MG63 (cell line): ENCODE data around the gene MAP3K2. TPM values are rescaled to one million over a fixed set of nuclear protein-coding genes. Genes with fewer than 3 reads are reported as not detected.
A peak's percentile ranks its signal among the peaks of the same experiment; 100 is the strongest.
"Not testable (repeated sequence)": the region's sequence is repeated elsewhere in the genome, so short reads cannot be mapped to it uniquely, and the experiment has no call there.

Experiments
- DNase-seq: peaks from one replicate; pipeline ENCODE4 v3.0.0-alpha.2; 2020
- H3K27me3 ChIP-seq: fragments of 250-450 bp; sonication (Bioruptor Pico); 2 replicates; pipeline ENCODE4 v1.5.1; 2020; ENCODE audit warnings: mild to moderate bottlenecking, moderate library complexity
- H3K36me3 ChIP-seq: fragments of 250-450 bp; sonication (Bioruptor Pico); 2 replicates; pipeline ENCODE4 v1.5.1; 2020; ENCODE audit warnings: mild to moderate bottlenecking, moderate library complexity
- H3K4me3 ChIP-seq: fragments of 250-450 bp; sonication (Bioruptor Pico); 2 replicates; pipeline ENCODE4 v1.5.1; 2020; ENCODE audit warnings: mild to moderate bottlenecking, moderate library complexity
- H3K9me3 ChIP-seq: fragments of 250-450 bp; sonication (Bioruptor Pico); 2 replicates; pipeline ENCODE4 v1.5.1; 2020; ENCODE audit warnings: mild to moderate bottlenecking, moderate library complexity
- total RNA-seq: library from RNA; depleted of rRNA; stranded (reverse); fragments of >200 nt; shearing (Covaris generic); gene quantifications from 2 replicates; pipeline ENCODE4 v1.2.3, GENCODE V29; 2014; ENCODE audit warnings: low replicate concordance

Gene MAP3K2
- total RNA-seq, 1 experiment from 2014 or later: 10.6 TPM

DNA sequence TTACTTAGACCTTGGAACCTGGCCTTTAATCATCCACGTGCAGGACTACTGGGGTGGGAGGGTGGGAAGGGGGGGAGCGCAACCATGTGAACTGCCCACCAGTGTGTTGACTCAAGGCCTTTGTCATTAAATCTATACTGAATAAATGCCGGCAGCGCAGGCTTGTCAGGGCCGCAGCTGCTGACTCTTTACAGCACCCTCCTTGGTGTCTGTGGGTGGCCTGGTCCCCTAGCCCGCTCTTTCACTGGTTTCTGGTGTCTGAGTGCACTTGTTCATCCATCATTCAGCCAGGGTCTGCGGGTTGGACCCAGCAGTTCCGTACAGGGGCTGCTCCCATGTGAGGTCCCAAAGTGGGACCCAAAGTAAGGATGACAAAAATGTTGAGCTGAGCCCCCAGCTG lies 11.5 kb downstream of the MAP3K2 start:
- DNase-seq: no peak
- H3K4me3 ChIP-seq: no peak overlapping the region

DNA sequence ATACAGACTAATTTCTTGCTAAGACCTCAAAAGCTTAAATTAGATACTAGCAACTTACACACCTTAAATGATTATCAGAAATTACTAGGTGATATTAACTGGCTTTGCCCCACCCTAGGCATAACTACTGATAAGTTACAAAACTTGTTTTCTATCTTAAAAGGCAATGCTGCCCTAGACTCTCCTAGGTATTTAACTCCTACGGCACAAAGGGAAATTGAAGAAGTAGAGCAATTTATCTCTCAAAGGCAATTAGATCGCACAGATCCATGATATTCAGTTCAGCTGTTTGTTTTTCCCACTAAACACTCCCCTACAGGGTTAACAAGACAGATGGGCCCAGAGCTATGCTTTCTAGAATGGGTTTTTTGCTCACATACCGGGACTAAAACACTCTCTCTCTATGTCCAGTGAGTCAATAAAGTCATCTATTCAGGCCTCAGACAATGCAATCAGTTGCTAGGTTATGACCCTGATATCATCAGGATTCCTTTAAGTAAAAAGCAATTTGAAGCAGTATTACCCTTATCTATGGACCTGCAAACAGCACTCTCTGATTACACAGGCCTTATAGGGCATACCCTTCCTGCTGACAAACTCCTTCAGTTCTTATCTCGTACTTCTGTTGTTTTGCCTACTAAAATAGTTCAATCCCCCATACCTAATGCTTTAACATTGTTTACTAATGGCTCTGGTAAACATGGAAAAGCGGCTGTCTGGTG lies 14.3 kb downstream of the MAP3K2 start:
- no peaks in the 10 kb centered on the region for H3K27me3 ChIP-seq
- H3K4me3 ChIP-seq: no peak overlapping the region
- peaks cover 11% of the 10 kb centered on the region for H3K9me3 ChIP-seq
- peaks cover 5% of the 10 kb centered on the region; the same call in 1 of the 2 replicates for H3K36me3 ChIP-seq
- no peak for DNase-seq

More for the DNA sequence above, 11.5 kb downstream of the MAP3K2 start:
- Histone ChIP-seq H3K36me3 (peaks cover 5% of the 10 kb centered on the region; the same call in 1 of the 2 replicates), H3K9me3 (peaks cover 11% of the 10 kb centered on the region), H3K27me3 (no peaks in the 10 kb centered on the region)

DNA sequence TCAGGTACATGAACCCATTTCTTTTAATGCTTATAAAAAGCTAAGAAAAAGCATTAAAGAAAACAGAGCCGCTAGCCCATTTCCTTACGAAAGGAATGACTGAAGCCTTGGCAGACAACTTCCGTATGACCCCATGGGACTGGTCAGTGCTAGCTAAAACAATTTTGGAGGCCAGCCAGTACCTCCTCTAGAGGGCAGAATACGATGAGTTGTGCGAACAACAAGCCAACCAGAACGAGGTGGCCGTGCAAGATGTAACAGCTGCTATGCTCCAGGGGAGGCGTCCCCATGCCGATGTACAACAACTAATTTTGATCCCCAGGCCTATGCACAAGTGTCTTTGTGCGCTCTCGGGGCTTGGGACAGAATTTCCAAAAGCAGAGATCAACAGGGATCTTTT lies 16.7 kb downstream of the MAP3K2 start:
- Histone ChIP-seq H3K27me3 (no peaks in the 10 kb centered on the region), H3K4me3 (no peak overlapping the region), H3K36me3 (no peaks in the 10 kb centered on the region), H3K9me3 (peaks cover 11% of the 10 kb centered on the region)
- peak; percentile 16 for DNase-seq

DNA sequence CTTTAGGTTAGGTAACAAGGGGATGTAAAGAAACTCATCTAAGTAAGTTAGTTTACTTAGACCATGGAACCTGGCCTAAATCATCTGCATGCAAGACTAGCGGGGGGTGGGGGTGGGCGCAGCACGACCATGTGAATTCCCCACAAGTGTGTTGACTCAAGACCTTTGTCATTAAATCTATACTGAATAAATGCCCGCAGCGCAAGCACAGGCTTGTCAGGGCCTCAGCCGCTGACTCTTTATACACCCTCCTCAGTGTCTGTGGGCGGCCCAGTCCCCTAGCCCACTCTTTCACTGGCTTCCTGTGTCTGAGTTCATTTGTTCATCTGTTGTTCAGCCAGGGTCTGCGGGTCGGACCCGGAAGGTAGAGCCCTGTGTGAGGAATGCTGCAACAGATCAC lies 17.8 kb downstream of the MAP3K2 start:
- H3K27me3 ChIP-seq: no peaks in the 10 kb centered on the region
- DNase-seq: no peak
- peaks cover 11% of the 10 kb centered on the region for H3K9me3 ChIP-seq
- no peaks in the 10 kb centered on the region for H3K36me3 ChIP-seq
- H3K4me3 ChIP-seq: no peak overlapping the region

DNA sequence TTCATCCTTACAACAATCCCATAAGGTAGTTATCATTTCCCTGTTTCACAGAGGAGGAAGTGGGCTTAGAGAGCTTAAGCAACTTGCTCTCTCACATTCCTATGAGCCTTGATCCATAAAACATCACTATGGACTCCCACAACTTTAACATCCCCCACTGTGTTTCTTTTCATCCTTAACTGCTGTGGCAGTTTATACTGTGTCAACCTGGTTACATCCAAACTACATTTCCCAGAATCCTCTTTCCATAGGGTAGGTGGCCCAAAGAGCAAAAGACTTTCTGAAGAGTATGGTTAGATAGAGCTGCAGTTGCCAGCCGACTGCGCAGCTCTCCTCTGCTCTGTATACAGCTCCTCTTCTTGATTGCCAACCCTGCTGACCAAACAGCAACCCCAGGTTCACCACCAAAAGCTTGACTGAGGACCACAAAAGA lies 22.5 kb downstream of the MAP3K2 start:
- no peaks in the 10 kb centered on the region for H3K36me3 ChIP-seq
- no peak for DNase-seq

DNA sequence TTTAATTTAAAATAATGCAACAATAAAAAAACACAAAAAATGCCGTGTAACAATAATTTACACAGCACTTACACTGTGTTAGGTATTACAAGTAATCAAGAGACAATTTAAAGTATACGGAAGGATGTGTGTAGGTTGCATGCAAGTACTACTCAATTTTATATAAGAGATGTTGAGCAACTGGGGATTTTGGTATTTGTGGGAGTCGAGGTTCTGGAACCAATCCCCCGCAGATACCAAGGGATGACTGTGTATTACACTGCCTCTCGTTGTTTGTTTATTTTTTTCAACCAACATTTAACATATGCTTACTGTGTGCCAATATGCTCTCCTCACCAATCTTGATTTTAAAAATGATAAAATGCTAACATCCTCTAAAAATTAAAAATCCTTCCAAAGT lies 24.8 kb downstream of the MAP3K2 start:
- Histone ChIP-seq H3K27me3 (no peaks in the 10 kb centered on the region), H3K9me3 (peaks cover under 1% of the 10 kb centered on the region; the same call in 1 of the 2 replicates), H3K4me3 (no peak overlapping the region), H3K36me3 (0 out of 2 replicates have a peak, but pooled peaks cover 3% of the 10 kb centered on the region)
- peak; percentile 34 for DNase-seq

More for the DNA sequence above, 22.5 kb downstream of the MAP3K2 start:
- no peaks in the 10 kb centered on the region for H3K9me3 ChIP-seq
- H3K27me3 ChIP-seq: no peaks in the 10 kb centered on the region
- H3K4me3 ChIP-seq: no peak overlapping the region

DNA sequence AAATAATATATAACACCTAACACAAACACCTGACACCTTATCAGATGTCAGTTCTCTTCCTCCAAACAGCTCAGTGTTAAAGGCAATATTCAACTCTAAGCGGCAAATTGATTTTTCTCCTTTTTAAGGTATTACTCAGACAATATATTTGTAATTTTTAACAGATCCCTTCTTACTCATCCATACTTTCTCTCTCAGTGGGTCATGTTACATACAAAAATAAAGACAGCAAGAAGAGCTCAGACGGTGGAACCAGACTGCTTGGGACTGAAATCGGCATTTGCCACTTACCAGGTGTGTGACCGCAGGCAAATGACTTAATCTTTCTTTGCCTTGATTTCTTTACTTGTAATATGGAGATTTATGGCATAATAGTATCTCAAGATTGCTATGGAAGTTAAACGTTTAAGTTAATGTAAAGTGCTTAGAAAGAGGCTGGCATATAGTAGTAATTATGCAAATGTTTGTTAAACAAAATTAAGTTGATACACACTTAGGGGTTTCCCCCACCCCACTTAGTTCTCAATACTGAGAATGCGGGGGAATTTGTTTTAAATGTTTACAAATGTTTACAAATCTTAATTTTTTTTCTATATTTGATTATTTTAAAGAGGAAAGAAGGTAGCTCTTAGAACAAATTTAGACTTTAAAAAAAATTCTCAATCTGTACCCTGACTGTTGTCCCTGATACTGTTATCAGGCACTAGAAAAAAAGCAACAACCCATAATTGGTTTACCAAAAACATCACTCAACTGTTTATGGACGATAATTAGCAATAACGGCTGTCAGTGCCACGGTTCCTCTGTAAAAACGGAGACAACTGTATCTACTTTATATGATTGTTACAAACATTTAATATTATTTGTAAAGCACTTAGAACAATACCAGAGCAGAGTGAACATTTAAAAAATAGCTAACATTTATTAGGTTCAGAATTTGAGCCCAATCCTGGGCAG lies 25.6 kb downstream of the MAP3K2 start:
- peaks cover 3% of the 10 kb centered on the region; the same call in 1 of the 2 replicates for H3K36me3 ChIP-seq
- H3K9me3 ChIP-seq: peaks cover 5% of the 10 kb centered on the region
- H3K4me3 ChIP-seq: no peak overlapping the region
- no peak for DNase-seq
- H3K27me3 ChIP-seq: no peaks in the 10 kb centered on the region

DNA sequence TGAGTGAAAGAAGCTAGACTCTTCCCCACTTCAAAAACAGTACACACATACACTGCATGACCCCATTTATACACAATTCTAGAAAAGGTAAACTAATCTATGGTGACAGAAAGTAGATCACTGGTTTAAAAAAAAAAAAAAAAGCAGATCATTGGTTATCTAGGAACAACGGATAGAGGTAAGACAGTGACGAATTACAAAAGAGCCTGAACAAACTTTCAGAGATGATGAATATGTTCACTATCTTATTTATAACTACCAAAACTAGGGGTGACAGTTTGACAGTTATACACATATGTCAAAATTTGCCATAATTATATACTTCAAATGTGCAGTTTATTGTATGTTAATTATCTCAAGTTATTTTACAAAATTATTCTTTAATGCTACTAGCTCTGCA lies 27.5 kb downstream of the MAP3K2 start:
- H3K27me3 ChIP-seq: no peaks in the 10 kb centered on the region
- no peak for DNase-seq
- H3K4me3 ChIP-seq: no peak overlapping the region

DNA sequence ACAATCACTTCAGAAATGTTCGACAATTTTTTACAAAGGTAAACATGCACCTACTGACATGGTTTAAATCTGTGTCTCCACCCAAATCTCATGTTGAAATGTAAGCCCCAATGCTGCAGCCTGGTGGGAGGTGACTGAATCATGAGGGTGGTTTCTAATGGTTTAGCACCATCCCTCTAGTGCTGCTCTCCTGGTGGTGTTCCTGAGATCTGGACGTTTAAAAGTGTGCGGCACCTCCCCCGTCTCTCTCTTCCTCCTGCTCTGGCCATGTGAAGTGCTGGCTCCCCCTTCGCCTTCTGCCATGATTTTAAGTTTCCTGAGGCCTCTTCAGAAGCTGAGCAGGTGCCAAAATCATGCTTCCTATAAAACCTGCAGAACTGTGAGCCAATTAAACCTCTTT lies 28.3 kb downstream of the MAP3K2 start:
- Histone ChIP-seq H3K27me3 (no peaks in the 10 kb centered on the region), H3K9me3 (peaks cover 11% of the 10 kb centered on the region), H3K4me3 (no peak overlapping the region), H3K36me3 (peaks cover 6% of the 10 kb centered on the region)
- no peak for DNase-seq

More for the DNA sequence above, 27.5 kb downstream of the MAP3K2 start:
- Histone ChIP-seq H3K9me3 (peaks cover 11% of the 10 kb centered on the region), H3K36me3 (peaks cover 6% of the 10 kb centered on the region)

DNA sequence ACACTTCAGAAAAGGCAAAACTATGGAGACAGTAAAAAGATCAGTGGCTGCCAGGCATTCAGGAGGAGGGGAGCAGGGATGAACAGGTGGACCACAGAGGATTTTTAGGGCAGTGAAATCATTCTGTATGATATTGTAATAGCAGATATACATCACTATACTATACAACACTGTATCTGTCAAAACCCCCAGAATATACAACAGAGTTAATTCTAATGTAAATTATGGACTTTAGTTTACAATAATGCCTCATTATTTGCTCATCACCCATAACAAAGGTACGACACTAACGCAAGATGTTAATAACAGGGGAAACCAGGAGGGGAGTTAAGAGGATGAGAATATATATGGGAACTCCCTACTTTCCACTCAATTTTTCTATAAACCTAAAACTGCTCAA lies 28.8 kb downstream of the MAP3K2 start:
- H3K27me3 ChIP-seq: no peaks in the 10 kb centered on the region
- DNase-seq: no peak
- H3K36me3 ChIP-seq: peaks cover 6% of the 10 kb centered on the region
- peaks cover 11% of the 10 kb centered on the region for H3K9me3 ChIP-seq
- no peak overlapping the region for H3K4me3 ChIP-seq

DNA sequence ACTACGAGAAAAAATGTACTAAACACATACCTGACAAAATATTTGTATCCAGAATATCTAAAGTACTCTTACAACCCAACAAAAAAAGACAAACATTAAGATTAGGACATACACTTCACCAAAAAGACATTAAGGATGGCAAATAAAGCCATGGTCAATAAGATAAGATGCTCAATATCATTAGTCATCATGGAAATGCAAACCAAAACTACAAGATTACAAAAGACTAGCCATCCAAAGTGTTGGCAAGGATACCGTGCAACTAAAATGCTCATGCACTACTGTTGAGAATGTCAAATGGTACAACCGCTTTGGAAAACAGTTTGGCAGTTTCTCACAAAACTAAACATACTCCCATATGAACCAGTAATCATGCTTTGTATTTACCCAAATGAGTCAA lies 29.7 kb downstream of the MAP3K2 start:
- Histone ChIP-seq H3K27me3 (no peaks in the 10 kb centered on the region), H3K4me3 (no peak overlapping the region), H3K9me3 (peaks cover 11% of the 10 kb centered on the region), H3K36me3 (peaks cover 6% of the 10 kb centered on the region)
- DNase-seq: no peak

DNA sequence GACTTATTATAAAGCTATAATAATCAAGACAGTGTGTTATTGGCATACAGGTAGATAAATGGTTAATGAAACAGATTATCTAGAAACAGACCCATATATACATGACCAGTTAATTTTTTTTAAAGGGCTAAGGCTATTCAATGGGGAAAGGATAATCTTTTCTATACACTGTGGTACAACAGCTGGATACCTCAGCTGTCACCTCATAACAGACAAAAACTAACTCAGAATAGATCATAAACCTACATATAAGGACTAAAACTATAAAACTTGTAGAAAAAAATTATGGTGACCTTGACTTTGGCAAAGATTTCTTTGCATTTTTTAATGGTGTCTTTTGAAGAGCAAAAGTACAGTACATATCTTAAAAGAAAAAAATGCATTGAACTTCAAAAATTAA lies 30.2 kb downstream of the MAP3K2 start:
- peaks cover 11% of the 10 kb centered on the region for H3K9me3 ChIP-seq
- no peak overlapping the region for H3K4me3 ChIP-seq
- no peak for DNase-seq
- peaks cover 6% of the 10 kb centered on the region for H3K36me3 ChIP-seq
- H3K27me3 ChIP-seq: no peaks in the 10 kb centered on the region

DNA sequence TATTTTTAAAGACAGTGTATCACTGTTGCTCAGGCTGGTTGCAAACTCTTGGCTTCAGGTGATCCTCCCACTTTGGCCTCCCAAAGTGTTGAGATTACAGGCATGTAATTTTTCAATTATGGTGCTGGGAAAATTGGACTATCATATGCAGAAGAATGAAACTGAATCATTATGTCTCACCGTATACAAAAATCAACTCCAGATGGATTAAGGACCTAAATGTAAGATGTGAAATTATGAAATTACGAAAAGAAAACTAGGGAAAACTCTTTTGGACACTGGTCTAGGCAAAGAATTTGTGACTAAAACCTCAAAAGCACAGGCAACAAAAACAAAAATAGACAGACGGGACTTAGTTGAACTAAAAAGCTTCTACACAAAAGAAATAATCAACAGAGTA lies 31.2 kb downstream of the MAP3K2 start:
- peaks cover 11% of the 10 kb centered on the region for H3K9me3 ChIP-seq
- H3K4me3 ChIP-seq: no peak overlapping the region

DNA sequence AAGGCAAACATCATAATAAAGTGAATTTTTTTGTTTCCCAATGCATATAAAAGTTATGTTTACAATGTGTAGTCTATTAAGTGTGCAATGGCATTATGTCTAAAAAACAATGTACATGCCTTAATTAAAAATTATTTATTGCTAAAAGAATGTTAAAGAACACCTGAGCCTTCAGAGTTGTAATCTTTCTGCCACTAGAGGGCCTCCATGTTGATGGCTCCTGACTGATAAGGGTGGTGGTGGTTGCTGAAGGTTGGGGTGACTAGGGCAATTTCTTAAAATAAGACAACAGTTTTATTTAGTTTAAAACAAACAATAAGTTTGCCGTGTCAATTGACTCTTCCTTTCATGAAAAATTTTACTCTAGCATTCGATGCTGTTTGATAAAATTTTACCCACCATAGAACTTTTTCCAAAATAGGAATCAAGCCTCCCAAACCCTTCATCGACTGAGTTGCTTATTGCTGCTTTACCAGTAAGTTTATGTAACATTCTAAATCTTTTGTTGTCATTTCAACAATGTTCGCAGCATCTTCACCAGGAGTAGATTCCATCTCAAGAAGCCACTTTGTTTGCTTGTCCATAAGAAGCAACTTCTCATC lies 32.3 kb downstream of the MAP3K2 start:
- no peak overlapping the region for H3K4me3 ChIP-seq
- H3K27me3 ChIP-seq: no peaks in the 10 kb centered on the region
- no peak for DNase-seq
- peaks cover 6% of the 10 kb centered on the region for H3K36me3 ChIP-seq
- H3K9me3 ChIP-seq: peaks cover 11% of the 10 kb centered on the region

More for the DNA sequence above, 31.2 kb downstream of the MAP3K2 start:
- Histone ChIP-seq H3K27me3 (no peaks in the 10 kb centered on the region), H3K36me3 (peaks cover 6% of the 10 kb centered on the region)
- DNase-seq: no peak

DNA sequence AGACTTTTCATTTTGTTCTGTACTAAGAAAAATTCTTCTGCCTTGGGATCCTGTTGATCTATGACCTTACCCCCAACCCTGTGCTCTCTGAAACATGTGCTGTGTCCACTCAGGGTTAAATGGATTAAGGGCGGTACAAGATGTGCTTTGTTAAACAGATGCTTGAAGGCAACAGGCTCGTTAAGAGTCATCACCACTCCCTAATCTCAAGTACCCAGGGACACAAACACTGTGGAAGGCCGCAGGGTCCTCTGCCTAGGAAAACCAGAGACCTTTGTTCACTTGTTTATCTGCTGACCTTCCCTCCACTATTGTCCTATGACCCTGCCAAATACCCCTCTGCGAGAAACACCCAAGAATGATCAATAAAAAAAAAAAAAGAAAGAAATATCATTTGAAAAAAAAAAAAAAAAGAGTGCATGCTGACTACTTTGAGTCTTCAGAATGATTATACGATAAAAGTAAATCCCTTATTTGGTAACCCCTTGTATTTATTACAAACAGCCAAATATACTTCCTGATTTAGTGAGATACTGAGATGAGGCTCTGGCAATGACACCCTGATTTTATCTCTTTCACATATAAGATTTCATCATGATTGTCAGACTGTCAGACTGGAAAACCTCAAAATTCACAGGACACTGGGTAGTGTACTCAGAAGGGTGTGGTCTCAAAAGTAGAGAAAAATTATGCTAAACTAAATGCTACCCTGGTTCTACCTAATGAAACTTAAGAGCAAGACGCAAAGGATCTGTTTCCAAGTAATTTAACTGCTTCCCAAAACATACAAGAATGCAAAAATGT lies 33.7 kb downstream of the MAP3K2 start:
- not testable (repeated sequence) for DNase-seq, H3K4me3 ChIP-seq, H3K36me3 ChIP-seq, H3K27me3 ChIP-seq
- peaks cover 11% of the 10 kb centered on the region for H3K9me3 ChIP-seq

DNA sequence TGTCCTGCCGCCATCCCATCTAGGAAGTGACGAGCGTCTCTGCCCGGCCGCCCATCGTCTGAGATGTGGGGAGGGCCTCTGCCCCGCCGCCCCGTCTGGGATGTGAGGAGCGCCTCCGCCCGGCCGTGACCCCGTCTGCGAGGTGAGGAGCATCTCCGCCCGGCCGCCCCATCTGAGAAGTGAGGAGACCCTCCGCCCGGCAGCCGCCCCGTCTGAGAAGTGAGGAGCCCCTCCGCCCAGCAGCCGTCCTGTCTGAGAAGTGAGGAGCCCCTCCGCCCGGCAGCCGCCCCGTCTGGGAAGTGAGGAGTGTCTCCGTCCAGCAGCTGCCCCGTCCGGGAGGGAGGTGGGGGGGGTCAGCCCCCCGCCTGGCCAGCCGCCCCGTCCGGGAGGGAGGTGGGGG lies 34.6 kb downstream of the MAP3K2 start:
- DNase-seq, H3K36me3 ChIP-seq: not testable (repeated sequence)

More for the DNA sequence above, 34.6 kb downstream of the MAP3K2 start:
- not testable (repeated sequence) for H3K27me3 ChIP-seq, H3K4me3 ChIP-seq
- H3K9me3 ChIP-seq: peaks cover 11% of the 10 kb centered on the region
